Cardiac muscle cell (in vitro differentiated cells and primary cell): Measurements from ENCODE around the gene NRM. TPM values are rescaled to one million over a fixed set of nuclear protein-coding genes. Genes with fewer than 3 reads are reported as not detected.
"Not testable (repeated sequence)": the region's sequence is repeated elsewhere in the genome, so short reads cannot be mapped to it uniquely, and the experiment has no call there.

Experiments
- DNase-seq, 2 donors: peaks; one replicate each; pipeline versions ENCODE4 v3.0.0 to v3.0.0-alpha.2; 2010 to 2017; ENCODE audit warnings: low read depth in 1 of 2, low spot score in 1 of 2
- H3K27ac ChIP-seq: fragments of 200-600 bp; sonication (generic); 2 replicates; pipeline ENCODE4 v1.5.1; 2016
- H3K27me3 ChIP-seq: fragments of 200-600 bp; sonication (generic); 2 replicates; pipeline ENCODE4 v1.6.0; 2016; ENCODE audit warnings: control low read depth
- H3K36me3 ChIP-seq: fragments of 200-600 bp; sonication (generic); 2 replicates; pipeline ENCODE4 v1.5.1; 2016; ENCODE audit warnings: control low read depth
- H3K4me1 ChIP-seq: fragments of 200-600 bp; sonication (generic); 2 replicates; pipeline ENCODE4 v1.8.1; 2017; ENCODE audit warnings: low read depth, mild to moderate bottlenecking, mixed run types
- H3K4me3 ChIP-seq: fragments of 200-600 bp; sonication (generic); 2 replicates; pipeline ENCODE4 v1.5.1; 2016; ENCODE audit warnings: mild to moderate bottlenecking
- H3K9me3 ChIP-seq: fragments of 200-600 bp; sonication (generic); 2 replicates; pipeline ENCODE4 v1.5.1; 2017; ENCODE audit warnings: low read depth, mild to moderate bottlenecking, control low read depth
- CTCF ChIP-seq: IDR thresholded peaks from 2 replicates; pipeline ENCODE4 v1.5.1; 2012; ENCODE audit warnings: low read depth, mild to moderate bottlenecking, low read length
- polyA plus RNA-seq: library from polyadenylated mRNA; unstranded; fragments of >200 nt; fragmentation: Nextera tagmentation; extraction: Ambion mirVana; gene quantifications from 2 replicates; pipeline ENCODE4 v1.2.1, GENCODE V29; 2016
- total RNA-seq: library from RNA; depleted of rRNA; stranded (reverse); fragments of >200 nt; gene quantifications from 2 replicates; pipeline ENCODE4 v1.2.3, GENCODE V29; 2016

The NRM gene
- total and polyA plus RNA-seq, 2 experiments from 2014 or later = 17.2 to 29.1 TPM

- Histone ChIP-seq H3K36me3 (peaks cover 23% of the 10 kb centered on the region), H3K27me3 (no peaks in the 10 kb centered on the region), H3K4me3 (peak overlapping the region; percentile 96), H3K9me3 (no peaks in the 10 kb centered on the region), H3K27ac (peak overlapping the region; percentile 88), H3K4me1 (peaks cover 6% of the 10 kb centered on the region)
- no peak for TF ChIP-seq CTCF
- peak; percentile 62 to 70 for DNase-seq
Observed at GRCh38 chr6:30720738-30721197, 30.0 kb upstream of the NRM start.

- peak within 1 kb of the TSS; percentile 88 for H3K27ac ChIP-seq
- H3K4me1 ChIP-seq = peaks cover 6% of the 10 kb centered on the region
- peak; percentile 99 for DNase-seq
- peak within 1 kb of the TSS; percentile 96 for H3K4me3 ChIP-seq
- no peaks in the 10 kb centered on the region for H3K27me3 ChIP-seq
- TF ChIP-seq CTCF = no peak
- H3K36me3 ChIP-seq = peaks cover 18% of the 10 kb centered on the region
- no peaks in the 10 kb centered on the region for H3K9me3 ChIP-seq
Observed at GRCh38 chr6:30719791-30720737, 29.3 kb upstream of the NRM start, which contains the start of gene TUBB. TUBB (plus strand) TSS chr6:30720352; CDS start chr6:30720507, 155 bp downstream.

GRCh38 chr6:30719356-30719755 lies 28.6 kb upstream of the NRM start:
- TF ChIP-seq CTCF = no peak
- no peaks in the 10 kb centered on the region for H3K27me3 ChIP-seq
- no peak for DNase-seq
- H3K4me1 ChIP-seq = peaks cover 6% of the 10 kb centered on the region
- peaks cover 18% of the 10 kb centered on the region for H3K36me3 ChIP-seq
- peak overlapping the region; percentile 96 for H3K4me3 ChIP-seq
- no peaks in the 10 kb centered on the region for H3K9me3 ChIP-seq
- peak overlapping the region; percentile 81 for H3K27ac ChIP-seq

- peak overlapping the region; percentile 93 for H3K27ac ChIP-seq
- peak overlapping the region; percentile 46 for H3K4me3 ChIP-seq
- not testable (repeated sequence) for H3K4me1 ChIP-seq
Observed at GRCh38 chr6:30717845-30718720, 27.3 kb upstream of the NRM start.

GRCh38 chr6:30717129-30717844 lies 26.5 kb upstream of the NRM start, which contains the start of gene MDC1:
MDC1 (minus strand) TSS chr6:30717281; CDS start chr6:30715175, 2,106 bp downstream.
- peak; percentile 100 for DNase-seq
- peak; percentile 31 for TF ChIP-seq CTCF
- Histone ChIP-seq H3K9me3 (no peaks in the 10 kb centered on the region), H3K27ac (peak within 1 kb of the TSS; percentile 93), H3K27me3 (no peaks in the 10 kb centered on the region), H3K4me1 (peaks cover 6% of the 10 kb centered on the region), H3K36me3 (peaks cover 18% of the 10 kb centered on the region), H3K4me3 (peak within 1 kb of the TSS; percentile 50)

More at GRCh38 chr6:30717845-30718720, 27.3 kb upstream of the NRM start:
- peaks cover 16% of the 10 kb centered on the region for H3K36me3 ChIP-seq
- H3K9me3 ChIP-seq, DNase-seq, H3K27me3 ChIP-seq: not testable (repeated sequence)
